ENCODE measurements around the gene HP1BP3.
A peak's percentile ranks its signal among the peaks of the same experiment; 100 is the strongest.

The HP1BP3 gene

DNA sequence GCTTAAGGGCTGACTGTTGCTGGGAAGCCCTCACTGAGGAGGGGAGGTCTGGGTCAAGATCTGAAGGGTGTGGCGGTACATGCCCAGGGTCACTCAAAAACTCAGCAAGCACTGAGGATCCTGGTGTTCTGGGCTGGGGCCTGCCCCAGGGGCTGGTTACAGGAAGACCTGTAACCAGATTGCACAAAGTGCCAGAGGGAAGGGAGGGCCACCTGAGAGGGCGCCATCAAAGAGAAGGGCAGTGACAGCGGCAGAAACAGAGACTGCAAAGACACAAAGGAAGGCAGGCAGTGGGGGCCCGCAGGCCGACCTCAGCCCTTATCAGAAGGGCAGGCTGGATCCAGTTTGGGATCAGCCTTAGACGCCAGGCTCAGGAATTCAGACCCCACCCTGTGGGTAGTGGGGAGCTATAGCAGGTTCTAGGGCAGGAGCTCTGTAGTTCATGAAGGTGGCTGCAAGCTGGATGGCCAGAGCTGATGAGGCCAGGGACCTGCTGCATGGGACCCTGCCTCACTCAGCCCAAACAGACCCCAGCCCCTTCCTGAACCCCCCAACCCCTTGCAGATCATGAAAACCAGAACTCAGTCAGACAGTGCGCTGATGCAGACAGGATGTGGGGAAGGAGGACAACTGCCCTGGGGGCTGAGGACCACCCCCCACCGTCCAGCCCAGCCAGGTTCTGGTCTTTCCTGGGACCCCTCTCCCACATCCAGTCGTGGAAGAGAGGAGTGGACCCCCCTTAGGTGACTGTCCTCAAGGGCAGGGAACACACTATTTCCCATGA, 58.5 kb downstream of the HP1BP3 start:
- Histone ChIP-seq H3K9me3 (ENCODE audit: control insufficient read depth, insufficient read depth, low read length) (no peaks in the 10 kb centered on the region), H3F3A (ENCODE audit: control insufficient read depth, insufficient read depth) (peaks cover 3% of the 10 kb centered on the region; the same call in 1 of the 2 replicates), H3K4me1 (ENCODE audit: control insufficient read depth, low read length) (peaks cover 22% of the 10 kb centered on the region), H4K20me1 (ENCODE audit: control insufficient read depth, insufficient read depth, low read depth, low read length) (no peaks in the 10 kb centered on the region), H3K4me2 (ENCODE audit: low read length) (no peak overlapping the region), H3K36me3 (ENCODE audit: control insufficient read depth, low read length) (no peaks in the 10 kb centered on the region), H3K79me2 (ENCODE audit: control insufficient read depth, low read length) (no peaks in the 10 kb centered on the region), H3K27me3 (ENCODE audit: control insufficient read depth, low read length) (peaks cover 53% of the 10 kb centered on the region), H3K4me3 (ENCODE audit: low read length) (no peak overlapping the region), H3K27ac (ENCODE audit: low read depth, low read length) (no peak overlapping the region), H3K9me2 (replicated peaks; ENCODE audit: control insufficient read depth, low read length) (no peaks in the 10 kb centered on the region)
- TF ChIP-seq EZH2phosphoT487 (IDR thresholded peaks at IDR 0.05; ENCODE audit: borderline replicate concordance, low read length) (no peak), CTCF (IDR thresholded peaks at IDR 0.05; ENCODE audit: low read depth, low read length, poor library complexity, severe bottlenecking) (peak; percentile 19)

DNA sequence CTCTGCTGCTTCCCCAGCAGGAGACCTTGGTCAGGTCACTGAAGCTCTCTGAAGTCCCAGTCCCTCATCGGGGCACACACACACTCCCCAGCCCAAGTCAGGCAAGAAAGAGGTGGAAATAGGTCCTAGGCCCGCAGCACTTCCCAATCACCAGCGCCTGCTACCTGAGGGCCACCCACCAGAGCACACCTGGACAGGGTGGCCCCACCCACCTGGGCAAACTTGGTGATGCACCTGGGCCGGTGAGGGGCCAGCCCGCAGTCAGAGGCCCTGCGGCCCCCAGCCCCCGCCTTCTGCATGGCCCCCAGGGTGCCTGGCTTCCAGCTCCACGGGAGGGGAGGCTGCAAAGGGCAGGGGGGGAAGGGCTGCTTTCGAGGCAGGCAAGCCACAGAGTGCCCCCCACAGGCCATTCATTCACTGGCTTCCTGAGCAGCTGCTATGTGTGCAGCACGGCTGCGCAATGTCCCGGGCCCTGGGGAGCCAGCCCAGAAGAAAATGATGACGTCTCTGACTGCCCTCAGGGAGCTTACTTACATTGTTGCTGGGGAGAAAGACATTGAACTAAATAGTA, 59.3 kb downstream of the HP1BP3 start:
- Histone ChIP-seq H3K9me2 (replicated peaks; ENCODE audit: control insufficient read depth, low read length) (no peaks in the 10 kb centered on the region), H4K20me1 (ENCODE audit: control insufficient read depth, insufficient read depth, low read depth, low read length) (no peaks in the 10 kb centered on the region), H3K4me3 (ENCODE audit: low read length) (no peak overlapping the region), H3K27ac (ENCODE audit: low read depth, low read length) (no peak overlapping the region), H3F3A (ENCODE audit: control insufficient read depth, insufficient read depth) (no peaks in the 10 kb centered on the region), H3K4me1 (ENCODE audit: control insufficient read depth, low read length) (peaks cover 15% of the 10 kb centered on the region), H3K36me3 (ENCODE audit: control insufficient read depth, low read length) (no peaks in the 10 kb centered on the region), H3K9me3 (ENCODE audit: control insufficient read depth, insufficient read depth, low read length) (no peaks in the 10 kb centered on the region), H3K4me2 (ENCODE audit: low read length) (no peak overlapping the region), H3K79me2 (ENCODE audit: control insufficient read depth, low read length) (no peaks in the 10 kb centered on the region), H3K27me3 (ENCODE audit: control insufficient read depth, low read length) (peaks cover 47% of the 10 kb centered on the region)
- TF ChIP-seq CTCF (IDR thresholded peaks at IDR 0.05; ENCODE audit: low read depth, low read length, poor library complexity, severe bottlenecking), result peak; percentile 61
- no peak for TF ChIP-seq EZH2phosphoT487 (IDR thresholded peaks at IDR 0.05; ENCODE audit: borderline replicate concordance, low read length)

- no peaks in the 10 kb centered on the region for H3K79me2 ChIP-seq (ENCODE audit: control insufficient read depth, low read length)
- no peak overlapping the region for H3K27ac ChIP-seq (ENCODE audit: low read depth, low read length)
- no peaks in the 10 kb centered on the region for H3K36me3 ChIP-seq (ENCODE audit: control insufficient read depth, low read length)
- no peak overlapping the region for H3K4me2 ChIP-seq (ENCODE audit: low read length)
- H4K20me1 ChIP-seq (ENCODE audit: control insufficient read depth, insufficient read depth, low read depth, low read length), result no peaks in the 10 kb centered on the region
- H3K9me2 ChIP-seq (replicated peaks; ENCODE audit: control insufficient read depth, low read length), result no peaks in the 10 kb centered on the region
- H3K9me3 ChIP-seq (ENCODE audit: control insufficient read depth, insufficient read depth, low read length), result no peaks in the 10 kb centered on the region
- no peak for TF ChIP-seq CTCF (IDR thresholded peaks at IDR 0.05; ENCODE audit: low read depth, low read length, poor library complexity, severe bottlenecking)
- TF ChIP-seq EZH2phosphoT487 (IDR thresholded peaks at IDR 0.05; ENCODE audit: borderline replicate concordance, low read length), result no peak
- no peak overlapping the region for H3K4me3 ChIP-seq (ENCODE audit: low read length)
- H3F3A ChIP-seq (ENCODE audit: control insufficient read depth, insufficient read depth), result no peaks in the 10 kb centered on the region
- H3K4me1 ChIP-seq (ENCODE audit: control insufficient read depth, low read length), result peaks cover 8% of the 10 kb centered on the region
- H3K27me3 ChIP-seq (ENCODE audit: control insufficient read depth, low read length), result peaks cover 40% of the 10 kb centered on the region
Measured at GRCh38 chr1:20726932-20727745, 60.0 kb downstream of the HP1BP3 start.

Data from DOHH2 (cell line).